ENCODE measurements around the gene CELSR1.

The CELSR1 gene

DNA sequence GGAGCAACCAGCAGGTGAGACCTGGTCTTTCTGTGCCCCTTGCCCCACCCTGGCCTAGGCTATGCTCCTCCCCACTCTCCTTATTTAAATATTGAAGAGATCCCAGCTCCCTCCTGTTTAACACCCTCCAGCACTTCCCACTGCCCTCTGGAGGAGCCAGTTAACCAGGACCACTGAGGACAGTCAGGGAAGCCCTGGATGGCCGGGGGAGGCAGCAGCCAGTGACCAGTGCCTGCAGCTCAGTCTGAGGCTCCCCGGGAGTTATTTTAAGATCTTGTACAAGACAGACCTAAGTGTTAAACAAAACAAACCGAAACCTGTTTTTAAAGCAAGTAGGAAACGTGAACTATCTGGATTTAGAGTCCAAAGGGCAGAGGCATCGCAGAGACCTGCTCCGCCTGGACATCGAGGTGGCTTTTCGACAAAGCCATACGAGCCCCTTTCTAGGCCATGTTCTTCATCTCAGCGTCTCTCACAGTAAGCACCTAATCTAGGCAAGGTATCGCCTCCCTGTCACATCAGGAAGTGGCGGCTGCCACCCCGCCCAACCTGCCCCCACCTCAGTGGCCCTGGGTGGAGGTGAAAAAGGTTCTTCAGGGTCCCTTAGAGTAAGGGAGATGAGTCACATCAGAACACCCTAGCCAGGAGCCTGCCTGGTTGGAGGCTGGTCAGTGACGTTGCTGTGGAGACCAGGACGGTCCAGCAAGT, 166.7 kb downstream of the CELSR1 start:
- no peak for DNase-seq (ENCODE audit: low read depth)
- TF ChIP-seq, protein P1, sequence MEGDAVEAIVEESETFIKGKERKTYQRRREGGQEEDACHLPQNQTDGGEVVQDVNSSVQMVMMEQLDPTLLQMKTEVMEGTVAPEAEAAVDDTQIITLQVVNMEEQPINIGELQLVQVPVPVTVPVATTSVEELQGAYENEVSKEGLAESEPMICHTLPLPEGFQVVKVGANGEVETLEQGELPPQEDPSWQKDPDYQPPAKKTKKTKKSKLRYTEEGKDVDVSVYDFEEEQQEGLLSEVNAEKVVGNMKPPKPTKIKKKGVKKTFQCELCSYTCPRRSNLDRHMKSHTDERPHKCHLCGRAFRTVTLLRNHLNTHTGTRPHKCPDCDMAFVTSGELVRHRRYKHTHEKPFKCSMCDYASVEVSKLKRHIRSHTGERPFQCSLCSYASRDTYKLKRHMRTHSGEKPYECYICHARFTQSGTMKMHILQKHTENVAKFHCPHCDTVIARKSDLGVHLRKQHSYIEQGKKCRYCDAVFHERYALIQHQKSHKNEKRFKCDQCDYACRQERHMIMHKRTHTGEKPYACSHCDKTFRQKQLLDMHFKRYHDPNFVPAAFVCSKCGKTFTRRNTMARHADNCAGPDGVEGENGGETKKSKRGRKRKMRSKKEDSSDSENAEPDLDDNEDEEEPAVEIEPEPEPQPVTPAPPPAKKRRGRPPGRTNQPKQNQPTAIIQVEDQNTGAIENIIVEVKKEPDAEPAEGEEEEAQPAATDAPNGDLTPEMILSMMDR (conservative IDR thresholded peaks at IDR 0.05; ENCODE audit: low read depth, low read length), result no peak

DNA sequence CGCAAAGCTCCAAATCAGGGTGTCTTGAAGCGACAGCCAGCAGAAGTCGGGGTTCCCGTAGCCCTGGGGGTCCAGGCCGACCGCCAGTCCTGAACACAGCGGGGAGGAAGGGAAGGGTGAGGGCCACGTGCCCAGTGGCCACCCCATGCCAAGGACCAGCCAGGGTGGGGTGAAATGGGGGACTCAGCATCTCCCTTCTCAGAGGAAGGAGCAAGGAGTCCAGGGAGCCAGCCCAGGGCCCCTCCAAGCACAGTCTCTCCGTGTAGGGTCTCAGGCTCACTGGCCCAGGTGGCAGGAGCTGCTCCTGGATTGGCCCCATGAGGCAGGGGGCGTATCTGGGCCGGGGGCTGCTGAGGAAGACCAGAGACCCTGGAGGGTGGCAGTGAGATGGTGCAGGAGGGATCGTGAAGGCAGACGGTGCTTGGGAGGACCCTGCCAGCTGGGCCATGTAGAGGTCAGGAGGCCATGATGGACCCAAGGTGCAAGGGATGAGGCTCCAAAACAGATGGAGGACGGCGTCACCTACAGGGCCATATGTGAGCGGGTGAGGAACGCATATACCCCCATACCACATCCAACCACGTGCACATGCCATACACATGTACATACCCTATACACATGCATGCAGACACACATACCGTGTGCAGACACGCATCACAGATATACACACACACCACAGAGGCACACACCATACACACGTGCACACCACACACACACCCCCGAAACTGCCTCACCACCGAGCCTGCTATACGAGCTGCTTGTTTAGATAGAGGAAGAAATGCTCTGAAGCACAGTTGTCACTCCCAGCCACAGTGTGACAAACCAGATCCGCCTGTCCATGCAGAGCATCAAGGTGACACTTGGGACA, 167.5 kb downstream of the CELSR1 start:
- H3K4me3 ChIP-seq (ENCODE audit: low read depth, low read length), result no peak overlapping the region
- no peak for DNase-seq (ENCODE audit: low read depth)
- TF ChIP-seq, protein P1 (conservative IDR thresholded peaks at IDR 0.05; ENCODE audit: low read depth, low read length), result no peak

More for the DNA sequence above, 166.7 kb downstream of the CELSR1 start:
- H3K4me3 ChIP-seq (ENCODE audit: low read depth, low read length), result no peak overlapping the region

DNA sequence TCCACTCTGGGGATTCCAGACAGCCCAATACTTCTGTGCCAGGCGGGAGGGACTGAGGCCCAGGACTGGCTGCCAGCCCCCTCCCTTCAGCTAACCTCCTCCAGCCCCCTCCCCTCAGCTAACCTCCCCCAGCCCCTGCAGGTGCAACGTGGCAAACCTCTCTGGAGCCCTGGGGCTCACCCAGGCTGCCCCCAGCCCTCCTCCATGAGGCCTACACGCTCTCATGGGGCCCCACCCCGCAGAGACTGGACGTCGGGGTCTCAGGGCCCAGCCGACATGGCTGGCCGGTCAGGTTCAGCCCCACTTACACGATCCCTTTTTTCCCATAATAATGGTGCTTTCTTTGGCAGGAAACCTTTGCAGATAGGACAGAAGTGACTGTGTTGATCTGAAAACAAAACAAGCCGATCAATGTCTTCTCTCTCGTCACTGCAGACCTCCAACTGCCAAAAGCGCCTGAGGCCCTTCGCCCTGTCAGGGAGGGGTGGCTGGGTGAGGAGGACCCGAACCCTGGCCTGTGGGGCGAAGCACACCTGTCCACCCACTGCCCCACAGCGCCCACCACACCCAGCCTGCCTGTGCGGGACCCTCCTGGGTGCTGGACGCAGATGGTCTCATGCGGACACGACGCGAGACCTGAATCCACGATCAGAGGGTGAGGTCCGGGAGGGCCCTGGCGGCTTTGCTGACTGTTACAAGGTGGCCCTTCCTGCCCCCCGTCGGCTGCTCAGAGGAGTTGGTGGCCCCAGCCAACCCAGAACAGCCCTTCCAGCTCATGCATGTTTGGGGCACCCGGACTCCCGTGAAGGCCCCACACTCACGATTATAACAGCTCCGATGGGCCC, 168.3 kb downstream of the CELSR1 start:
- TF ChIP-seq, protein P1 (conservative IDR thresholded peaks at IDR 0.05; ENCODE audit: low read depth, low read length), result no peak
- no peak for DNase-seq (ENCODE audit: low read depth)
- no peak overlapping the region for H3K4me3 ChIP-seq (ENCODE audit: low read depth, low read length)

DNA sequence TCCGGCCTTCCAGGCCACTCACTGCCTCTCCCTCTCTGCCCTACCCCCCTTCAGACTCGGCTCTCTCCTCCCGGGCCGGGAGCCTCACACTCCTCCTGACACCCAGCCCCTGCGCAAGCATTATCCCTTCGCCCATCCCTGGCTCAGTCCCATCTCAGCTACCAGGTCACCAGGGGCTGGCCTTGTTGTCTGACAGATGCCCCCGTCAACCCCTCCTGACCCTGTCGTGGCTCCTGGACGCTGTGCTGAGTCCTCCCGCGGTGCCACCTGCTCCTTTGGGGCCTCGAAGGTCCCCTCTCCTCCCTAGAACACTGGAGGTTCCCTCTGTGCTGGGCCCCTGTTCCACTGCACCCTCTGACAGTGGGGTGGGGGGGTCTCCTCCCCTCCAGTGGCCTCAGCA, 169.0 kb downstream of the CELSR1 start:
- no peak for DNase-seq (ENCODE audit: low read depth)
- TF ChIP-seq, protein P1 (conservative IDR thresholded peaks at IDR 0.05; ENCODE audit: low read depth, low read length), result no peak
- no peak overlapping the region for H3K4me3 ChIP-seq (ENCODE audit: low read depth, low read length)

DNA sequence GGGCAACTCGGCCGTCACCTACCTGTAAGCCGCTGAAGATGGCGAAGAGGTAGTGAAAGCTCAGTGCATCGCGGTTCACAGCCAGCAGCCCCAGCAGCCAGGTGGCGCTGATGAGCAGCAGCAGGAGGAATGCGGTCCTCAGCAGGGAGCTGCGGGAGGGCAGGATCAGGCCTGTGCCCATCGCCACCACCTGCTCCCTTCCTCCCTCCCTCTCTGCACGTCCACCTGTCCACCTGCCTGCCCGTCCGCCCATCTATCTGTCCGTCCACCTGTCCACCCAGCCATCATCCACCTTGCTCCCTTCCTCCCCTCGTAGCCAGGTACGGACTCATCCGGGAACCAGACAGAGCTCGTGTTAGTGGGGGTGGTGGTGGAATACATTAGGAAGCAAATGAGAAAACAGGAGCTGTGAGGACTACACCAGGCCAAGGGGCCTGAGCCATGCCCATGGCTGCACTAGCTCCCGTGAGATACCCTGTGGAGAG, 169.7 kb downstream of the CELSR1 start:
- H3K4me3 ChIP-seq (ENCODE audit: low read depth, low read length), result no peak overlapping the region
- TF ChIP-seq, protein P1 (conservative IDR thresholded peaks at IDR 0.05; ENCODE audit: low read depth, low read length), result peak; percentile 94
- DNase-seq (ENCODE audit: low read depth), result peak; percentile 64

DNA sequence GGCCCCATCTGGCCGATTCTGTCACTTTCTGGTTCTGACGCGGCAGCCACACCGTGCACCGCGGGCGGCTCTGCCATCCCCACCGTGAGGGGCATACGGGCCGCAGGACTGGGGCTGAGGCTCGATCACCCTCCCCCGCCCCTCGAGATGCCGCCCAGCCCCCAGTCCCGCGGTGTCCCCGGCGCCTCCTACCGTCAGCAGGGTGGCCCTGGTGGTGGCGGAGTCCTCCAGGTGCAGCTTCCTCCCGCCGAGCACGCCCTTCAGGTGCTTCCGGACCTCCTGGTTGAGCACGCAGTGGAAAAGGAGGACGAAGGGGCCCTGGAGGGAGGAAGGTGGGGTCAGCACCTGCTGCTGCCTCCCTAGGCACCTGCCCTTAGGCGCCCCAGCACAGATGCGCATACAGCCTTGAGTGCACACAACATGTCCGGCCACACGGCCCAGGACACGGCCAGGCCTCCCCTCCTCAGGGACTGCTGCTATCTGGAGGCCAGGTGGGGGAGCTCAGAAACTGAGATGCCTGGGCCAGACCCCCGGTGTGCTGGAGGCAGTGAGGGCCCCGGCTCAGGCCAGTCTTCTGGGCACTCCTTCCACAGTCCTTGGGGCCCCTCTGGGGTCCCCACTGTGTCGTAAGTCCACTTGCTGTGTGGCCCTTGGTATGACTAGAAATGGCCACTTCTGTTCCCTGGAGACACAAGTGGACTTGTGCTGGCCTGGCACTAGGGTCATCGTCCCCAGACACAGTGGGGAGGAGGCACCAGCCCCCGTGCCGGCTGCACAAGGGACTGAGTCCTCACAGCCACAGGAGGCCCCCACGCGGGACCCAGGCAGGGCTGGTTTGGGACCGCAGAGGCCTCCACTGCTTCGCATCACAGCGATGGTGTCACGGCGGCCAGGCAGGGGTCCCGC, 170.4 kb downstream of the CELSR1 start:
- H3K4me3 ChIP-seq (ENCODE audit: low read depth, low read length), result no peak overlapping the region
- TF ChIP-seq, protein P1 (conservative IDR thresholded peaks at IDR 0.05; ENCODE audit: low read depth, low read length), result no peak
- no peak for DNase-seq (ENCODE audit: low read depth)

Data from choroid plexus epithelial cell (primary cell).